ENCODE results near the gene TAC1.

TAC1 gene, protein sequence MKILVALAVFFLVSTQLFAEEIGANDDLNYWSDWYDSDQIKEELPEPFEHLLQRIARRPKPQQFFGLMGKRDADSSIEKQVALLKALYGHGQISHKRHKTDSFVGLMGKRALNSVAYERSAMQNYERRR

DNA sequence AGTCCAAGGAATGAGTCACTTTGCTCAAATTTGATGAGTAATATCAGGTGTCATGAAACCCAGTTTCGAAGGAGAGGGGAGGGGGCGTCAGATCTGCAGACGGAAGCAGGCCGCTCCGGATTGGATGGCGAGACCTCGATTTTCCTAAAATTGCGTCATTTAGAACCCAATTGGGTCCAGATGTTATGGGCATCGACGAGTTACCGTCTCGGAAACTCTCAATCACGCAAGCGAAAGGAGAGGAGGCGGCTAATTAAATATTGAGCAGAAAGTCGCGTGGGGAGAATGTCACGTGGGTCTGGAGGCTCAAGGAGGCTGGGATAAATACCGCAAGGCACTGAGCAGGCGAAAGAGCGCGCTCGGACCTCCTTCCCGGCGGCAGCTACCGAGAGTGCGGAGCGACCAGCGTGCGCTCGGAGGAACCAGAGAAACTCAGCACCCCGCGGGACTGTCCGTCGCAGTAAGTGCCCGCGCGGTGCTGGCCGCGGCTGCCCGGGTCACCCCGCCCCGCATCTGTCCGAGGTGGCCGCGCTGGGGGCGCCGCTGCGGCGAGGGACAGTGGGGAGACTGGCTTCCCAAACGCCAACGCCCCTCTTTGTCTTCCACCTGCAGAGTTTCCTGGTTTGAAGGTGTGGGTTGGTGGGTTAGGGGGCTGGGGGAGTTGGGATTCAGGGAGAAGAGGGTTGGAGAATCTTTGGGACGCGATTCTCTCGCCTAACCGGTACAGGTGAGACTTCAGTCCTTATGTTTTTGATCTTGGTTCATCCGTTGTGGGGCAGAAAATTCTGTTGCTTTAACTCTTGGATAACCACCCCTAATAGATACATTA lies at the start of gene TAC1:
Gene TAC1, plus strand, starts transcription at position 351 of the 829 bp plus-strand sequence. CDS start 527 bp downstream, outside the sequence.
- Histone ChIP-seq H4K20me1 (ENCODE audit: insufficient read depth, low read length, poor library complexity, severe bottlenecking) (no peaks in the 10 kb centered on the region), H3F3A (ENCODE audit: low read depth) (no peaks in the 10 kb centered on the region), H3K9me2 (replicated peaks; ENCODE audit: low read depth, low read length) (no peaks in the 10 kb centered on the region), H3K79me2 (ENCODE audit: insufficient read depth, low read length) (no peaks in the 10 kb centered on the region), H3K36me3 (ENCODE audit: insufficient read depth, low read length) (no peaks in the 10 kb centered on the region), H3K4me2 (ENCODE audit: low read depth, low read length, poor library complexity, severe bottlenecking) (no peak within 1 kb of the TSS), H3K4me1 (ENCODE audit: insufficient read depth, low read length, poor library complexity, severe bottlenecking) (no peaks in the 10 kb centered on the region), H3K4me3 (ENCODE audit: low read length, poor library complexity, severe bottlenecking) (no peak within 1 kb of the TSS), H3K9me3 (ENCODE audit: insufficient read depth, low read depth, low read length) (no peaks in the 10 kb centered on the region), H2AFZ (ENCODE audit: low read length) (no peak within 1 kb of the TSS), H3K9ac (ENCODE audit: low read depth, low read length, poor library complexity, severe bottlenecking) (no peak within 1 kb of the TSS), H3K27me3 (ENCODE audit: insufficient read depth, low read length, poor library complexity, severe bottlenecking) (no peaks in the 10 kb centered on the region)
- no peak for TF ChIP-seq EZH2phosphoT487 (IDR thresholded peaks at IDR 0.05; ENCODE audit: borderline replicate concordance)
- TF ChIP-seq CTCF (conservative IDR thresholded peaks at IDR 0.05; ENCODE audit: low read length): no peak

- no peaks in the 10 kb centered on the region for H3K4me1 ChIP-seq (ENCODE audit: insufficient read depth, low read length, poor library complexity, severe bottlenecking)
- no peaks in the 10 kb centered on the region for H3K36me3 ChIP-seq (ENCODE audit: insufficient read depth, low read length)
- no peaks in the 10 kb centered on the region for H4K20me1 ChIP-seq (ENCODE audit: insufficient read depth, low read length, poor library complexity, severe bottlenecking)
- no peak overlapping the region for H3K9ac ChIP-seq (ENCODE audit: low read depth, low read length, poor library complexity, severe bottlenecking)
- TF ChIP-seq CTCF (conservative IDR thresholded peaks at IDR 0.05; ENCODE audit: low read length): no peak
- no peak for TF ChIP-seq EZH2phosphoT487 (IDR thresholded peaks at IDR 0.05; ENCODE audit: borderline replicate concordance)
- H3K4me2 ChIP-seq (ENCODE audit: low read depth, low read length, poor library complexity, severe bottlenecking): no peak overlapping the region
- H3K4me3 ChIP-seq (ENCODE audit: low read length, poor library complexity, severe bottlenecking): no peak overlapping the region
- H3K9me3 ChIP-seq (ENCODE audit: insufficient read depth, low read depth, low read length): no peaks in the 10 kb centered on the region
- no peak overlapping the region for H2AFZ ChIP-seq (ENCODE audit: low read length)
- no peaks in the 10 kb centered on the region for H3K27me3 ChIP-seq (ENCODE audit: insufficient read depth, low read length, poor library complexity, severe bottlenecking)
- H3K9me2 ChIP-seq (replicated peaks; ENCODE audit: low read depth, low read length): no peaks in the 10 kb centered on the region
- no peaks in the 10 kb centered on the region for H3K79me2 ChIP-seq (ENCODE audit: insufficient read depth, low read length)
- H3F3A ChIP-seq (ENCODE audit: low read depth): no peaks in the 10 kb centered on the region
Observed at GRCh38 chr7:97685952-97686351, 45.9 kb upstream of the TAC1 start.

GRCh38 chr7:97693586-97693985 lies 38.3 kb upstream of the TAC1 start:
- Histone ChIP-seq H3K9ac (ENCODE audit: low read depth, low read length, poor library complexity, severe bottlenecking) (no peak overlapping the region), H2AFZ (ENCODE audit: low read length) (no peak overlapping the region), H3K4me2 (ENCODE audit: low read depth, low read length, poor library complexity, severe bottlenecking) (no peak overlapping the region), H3K9me3 (ENCODE audit: insufficient read depth, low read depth, low read length) (no peaks in the 10 kb centered on the region), H3K79me2 (ENCODE audit: insufficient read depth, low read length) (no peaks in the 10 kb centered on the region), H4K20me1 (ENCODE audit: insufficient read depth, low read length, poor library complexity, severe bottlenecking) (no peaks in the 10 kb centered on the region), H3K4me1 (ENCODE audit: insufficient read depth, low read length, poor library complexity, severe bottlenecking) (no peaks in the 10 kb centered on the region), H3K36me3 (ENCODE audit: insufficient read depth, low read length) (no peaks in the 10 kb centered on the region), H3F3A (ENCODE audit: low read depth) (no peaks in the 10 kb centered on the region), H3K9me2 (replicated peaks; ENCODE audit: low read depth, low read length) (no peaks in the 10 kb centered on the region), H3K4me3 (ENCODE audit: low read length, poor library complexity, severe bottlenecking) (no peak overlapping the region), H3K27me3 (ENCODE audit: insufficient read depth, low read length, poor library complexity, severe bottlenecking) (no peaks in the 10 kb centered on the region)
- TF ChIP-seq CTCF (conservative IDR thresholded peaks at IDR 0.05; ENCODE audit: low read length): no peak
- TF ChIP-seq EZH2phosphoT487 (IDR thresholded peaks at IDR 0.05; ENCODE audit: borderline replicate concordance): no peak
